ENCODE data around the gene ZFPM1.

ZFPM1 gene

GRCh38 chr16:88418869-88419268 lies 34.2 kb upstream of the ZFPM1 start:
- DNase-seq: no peak

GRCh38 chr16:88419790-88420189 lies 33.3 kb upstream of the ZFPM1 start:
- no peak for DNase-seq

GRCh38 chr16:88420496-88420895 lies 32.6 kb upstream of the ZFPM1 start:
- no peak for DNase-seq

GRCh38 chr16:88421301-88421700 lies 31.8 kb upstream of the ZFPM1 start:
- no peak for DNase-seq

- DNase-seq: no peak
Measured at GRCh38 chr16:88421871-88422433, 31.1 kb upstream of the ZFPM1 start.

GRCh38 chr16:88422733-88423447 lies 30.2 kb upstream of the ZFPM1 start:
- DNase-seq: no peak

GRCh38 chr16:88423448-88423850 lies 29.6 kb upstream of the ZFPM1 start:
- no peak for DNase-seq

GRCh38 chr16:88424587-88425235 lies 28.4 kb upstream of the ZFPM1 start:
- DNase-seq: no peak

- DNase-seq: no peak
Measured at GRCh38 chr16:88426018-88426417, 27.1 kb upstream of the ZFPM1 start.

GRCh38 chr16:88427376-88427775 lies 25.7 kb upstream of the ZFPM1 start:
- DNase-seq: no peak

- DNase-seq: no peak
Measured at GRCh38 chr16:88428156-88428555, 24.9 kb upstream of the ZFPM1 start.

GRCh38 chr16:88428616-88429386 lies 24.3 kb upstream of the ZFPM1 start:
- no peak for DNase-seq

- no peak for DNase-seq
Measured at GRCh38 chr16:88429387-88430184, 23.5 kb upstream of the ZFPM1 start.

GRCh38 chr16:88430185-88430523 lies 22.9 kb upstream of the ZFPM1 start:
- DNase-seq: no peak

GRCh38 chr16:88430524-88431446 lies 22.3 kb upstream of the ZFPM1 start:
- DNase-seq: no peak

GRCh38 chr16:88431651-88432050 lies 21.4 kb upstream of the ZFPM1 start:
- DNase-seq: no peak

- DNase-seq: no peak
Measured at GRCh38 chr16:88432174-88432573, 20.9 kb upstream of the ZFPM1 start.

GRCh38 chr16:88432753-88433152 lies 20.3 kb upstream of the ZFPM1 start:
- DNase-seq: no peak

GRCh38 chr16:88433632-88434352 lies 19.3 kb upstream of the ZFPM1 start:
- DNase-seq: no peak

- no peak for DNase-seq
Measured at GRCh38 chr16:88434353-88434690, 18.8 kb upstream of the ZFPM1 start.

- DNase-seq: no peak
Measured at GRCh38 chr16:88434746-88435145, 18.3 kb upstream of the ZFPM1 start.

Data from NCI-H1694 (cell line).